Muscle layer of colon (tissue), 2 donors: ENCODE data around the gene IFITM5.
"Not testable (repeated sequence)": the region's sequence is repeated elsewhere in the genome, so short reads cannot be mapped to it uniquely, and the experiment has no call there.

Experiments used
- H3K27ac ChIP-seq: one replicate; pipeline ENCODE4 v1.7.0; 2013; ENCODE audit warnings: low read depth, mild to moderate bottlenecking, low read length, moderate library complexity
- H3K27me3 ChIP-seq, 2 donors: one replicate each; pipeline ENCODE4 v1.7.0; 2013; ENCODE audit warnings: low read length in 2 of 2, mild to moderate bottlenecking in 2 of 2; ENCODE audit not compliant: insufficient read depth in 2 of 2, control insufficient read depth in 1 of 2
- H3K36me3 ChIP-seq: one replicate; pipeline ENCODE4 v1.7.0; 2013; ENCODE audit warnings: mild to moderate bottlenecking, low read length; ENCODE audit not compliant: insufficient read depth
- H3K4me1 ChIP-seq: one replicate; pipeline ENCODE4 v1.7.0; 2013; ENCODE audit warnings: mild to moderate bottlenecking, low read length; ENCODE audit not compliant: insufficient read depth
- H3K4me3 ChIP-seq, 2 donors: one replicate each; pipeline ENCODE4 v1.7.0; 2013; ENCODE audit warnings: low read length in 2 of 2, low read depth in 1 of 2, mild to moderate bottlenecking in 1 of 2, moderate library complexity in 1 of 2
- H3K9ac ChIP-seq: one replicate; pipeline ENCODE4 v1.7.0; 2013; ENCODE audit warnings: low read length
- H3K9me3 ChIP-seq: one replicate; pipeline ENCODE4 v1.7.0; 2013; ENCODE audit warnings: mild to moderate bottlenecking, low read length
- donor health status: abdominal sarcoma.
- donor health status: Adenocarcinoma of cecum.

Gene IFITM5

GRCh38 chr11:289712-290620 lies 9.4 kb downstream of the IFITM5 start:
- no peak overlapping the region for H3K4me3 ChIP-seq
- H3K9ac ChIP-seq: no peak overlapping the region
- H3K27me3 ChIP-seq: peaks cover 0 to 18% of the 10 kb centered on the region in 2 donors
- H3K4me1 ChIP-seq: peaks cover 6% of the 10 kb centered on the region
- H3K27ac ChIP-seq: no peak overlapping the region
- H3K9me3 ChIP-seq: no peaks in the 10 kb centered on the region
- H3K36me3 ChIP-seq: no peaks in the 10 kb centered on the region

- Histone ChIP-seq H3K27me3 (peaks cover 0 to 23% of the 10 kb centered on the region in 2 donors), H3K4me3 (no peak overlapping the region), H3K9me3 (no peaks in the 10 kb centered on the region), H3K36me3 (no peaks in the 10 kb centered on the region), H3K4me1 (peaks cover 6% of the 10 kb centered on the region), H3K9ac (no peak overlapping the region), H3K27ac (no peak overlapping the region)
These were observed 10.0 kb downstream of the IFITM5 start for GRCh38 chr11:289398-289711.

- H3K27ac ChIP-seq: no peak within 1 kb of the TSS
- H3K9me3 ChIP-seq: no peaks in the 10 kb centered on the region
- peak within 1 kb of the TSS; percentile 64 to 77 for H3K4me3 ChIP-seq
- no peaks in the 10 kb centered on the region for H3K36me3 ChIP-seq
- peaks cover 0 to 28% of the 10 kb centered on the region in 2 donors for H3K27me3 ChIP-seq
- peaks cover 6% of the 10 kb centered on the region for H3K4me1 ChIP-seq
- no peak within 1 kb of the TSS for H3K9ac ChIP-seq
These were observed 10.6 kb downstream of the IFITM5 start, which contains the start of gene PGGHG for GRCh38 chr11:288478-289397. TSS of gene PGGHG (plus strand) at chr11:289126. CDS start at chr11:289817, 691 bp downstream.

GRCh38 chr11:287821-288477 lies 11.4 kb downstream of the IFITM5 start:
- Histone ChIP-seq H3K9me3 (no peaks in the 10 kb centered on the region), H3K36me3 (no peaks in the 10 kb centered on the region), H3K27me3 (peaks cover 0 to 31% of the 10 kb centered on the region in 2 donors), H3K4me3 (peak overlapping the region; percentile 64 to 77), H3K4me1 (peaks cover 6% of the 10 kb centered on the region), H3K9ac (no peak overlapping the region), H3K27ac (no peak overlapping the region)

- H3K27ac ChIP-seq, H3K4me3 ChIP-seq, H3K9ac ChIP-seq, H3K36me3 ChIP-seq, H3K4me1 ChIP-seq, H3K9me3 ChIP-seq: not testable (repeated sequence)
- peaks cover under 1 to 38% of the 10 kb centered on the region in 2 donors for H3K27me3 ChIP-seq
These were observed 12.1 kb downstream of the IFITM5 start for GRCh38 chr11:286977-287820.

- Histone ChIP-seq H3K4me3 (no peak overlapping the region), H3K9ac (no peak overlapping the region), H3K27ac (no peak overlapping the region), H3K27me3 (peaks cover 14 to 52% of the 10 kb centered on the region in 2 donors), H3K9me3 (no peaks in the 10 kb centered on the region), H3K36me3 (no peaks in the 10 kb centered on the region), H3K4me1 (peaks cover 6% of the 10 kb centered on the region)
These were observed 13.5 kb downstream of the IFITM5 start for GRCh38 chr11:285894-286220.

GRCh38 chr11:285021-285893 lies 14.1 kb downstream of the IFITM5 start:
- Histone ChIP-seq H3K9me3 (no peaks in the 10 kb centered on the region), H3K4me3 (no peak overlapping the region), H3K36me3 (no peaks in the 10 kb centered on the region), H3K27me3 (peaks cover 17 to 58% of the 10 kb centered on the region in 2 donors), H3K4me1 (peaks cover 6% of the 10 kb centered on the region), H3K9ac (no peak overlapping the region), H3K27ac (no peak overlapping the region)

- H3K27me3 ChIP-seq: peaks cover 17 to 67% of the 10 kb centered on the region in 2 donors
- H3K4me3 ChIP-seq: no peak overlapping the region
- H3K9ac ChIP-seq: no peak overlapping the region
- H3K36me3 ChIP-seq: no peaks in the 10 kb centered on the region
- no peaks in the 10 kb centered on the region for H3K9me3 ChIP-seq
- H3K27ac ChIP-seq: no peak overlapping the region
- H3K4me1 ChIP-seq: peaks cover 6% of the 10 kb centered on the region
These were observed 15.0 kb downstream of the IFITM5 start for GRCh38 chr11:284105-285020.

- Histone ChIP-seq H3K9me3 (no peaks in the 10 kb centered on the region), H3K9ac (no peak overlapping the region), H3K4me3 (no peak overlapping the region), H3K27me3 (peaks cover 23 to 75% of the 10 kb centered on the region in 2 donors), H3K27ac (no peak overlapping the region), H3K4me1 (peaks cover 6% of the 10 kb centered on the region), H3K36me3 (no peaks in the 10 kb centered on the region)
These were observed 15.8 kb downstream of the IFITM5 start for GRCh38 chr11:283405-284104.
